GM21526 (cell line): ENCODE data around the gene ATP11B.

Experiments used
- ATAC-seq: cut with Tn5 transposase; IDR thresholded peaks from one replicate; pipeline ENCODE4 v1.9.1; 2021; ENCODE audit warnings: moderate library complexity; ENCODE audit not compliant: unreplicated experiment, low FRiP score

ATP11B gene

GRCh38 chr3:182905623-182906022 is 112.3 kb downstream of the ATP11B start:
- ATAC-seq = no peak

DNA sequence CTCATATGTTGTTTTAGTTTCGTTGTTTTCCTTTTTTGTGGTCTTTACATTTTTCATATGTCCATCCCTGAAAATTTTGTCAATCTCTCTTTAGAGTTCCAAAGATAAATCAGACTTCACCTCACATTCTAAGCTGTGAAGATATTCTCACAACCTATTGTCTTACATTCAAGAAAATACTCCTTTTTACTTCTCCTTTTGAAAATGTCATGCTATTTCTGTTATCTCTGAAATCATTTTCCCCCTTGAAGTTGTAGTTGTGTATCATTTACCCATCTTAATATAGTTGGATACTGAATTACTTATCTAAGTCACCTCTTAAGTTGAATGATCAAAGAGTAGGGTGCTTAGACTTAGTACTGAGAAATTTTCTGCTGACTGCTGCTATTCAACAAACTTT is 112.7 kb downstream of the ATP11B start:
- no peak for ATAC-seq

GRCh38 chr3:182908471-182908870 is 115.2 kb downstream of the ATP11B start:
- ATAC-seq = no peak

DNA sequence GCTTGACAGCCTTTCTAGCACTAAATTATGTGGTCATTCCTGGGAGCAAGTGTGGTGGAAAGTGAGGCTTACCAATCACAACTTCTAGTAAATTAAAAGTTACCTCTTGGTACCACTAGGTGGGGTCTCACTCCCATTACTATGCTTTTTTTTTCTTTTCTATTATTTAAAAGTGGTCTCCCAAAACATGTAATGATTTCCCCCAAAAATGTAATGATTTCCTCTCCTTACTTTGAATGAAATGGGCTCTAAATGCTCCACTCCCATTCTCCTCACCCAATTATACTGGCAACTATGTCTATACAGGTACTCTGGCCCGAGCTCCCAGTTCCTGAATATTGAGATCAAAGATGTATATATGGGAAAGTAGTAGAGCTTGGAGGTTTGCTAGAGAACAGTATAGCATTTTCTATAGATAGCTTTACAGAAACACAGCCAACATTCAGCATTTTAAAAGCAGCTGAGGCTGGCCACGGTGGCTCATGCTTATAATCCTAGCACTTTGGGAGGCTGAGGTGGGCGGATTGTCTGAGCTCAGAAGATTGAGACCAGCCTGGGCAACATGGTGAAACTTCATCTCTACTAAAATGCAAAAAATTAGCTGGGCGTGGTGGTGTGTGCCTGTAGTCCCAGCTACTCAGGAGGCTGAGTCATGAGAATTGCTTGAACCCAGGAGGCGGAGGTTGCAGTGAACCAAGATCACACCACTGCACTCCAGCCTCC is 116.2 kb downstream of the ATP11B start:
- ATAC-seq = no peak

GRCh38 chr3:182910936-182911781 is 117.9 kb downstream of the ATP11B start:
- ATAC-seq = no peak

GRCh38 chr3:182911782-182912111 is 118.4 kb downstream of the ATP11B start:
- no peak for ATAC-seq

- no peak for ATAC-seq
Observed at GRCh38 chr3:182912474-182912873, 119.2 kb downstream of the ATP11B start.

DNA sequence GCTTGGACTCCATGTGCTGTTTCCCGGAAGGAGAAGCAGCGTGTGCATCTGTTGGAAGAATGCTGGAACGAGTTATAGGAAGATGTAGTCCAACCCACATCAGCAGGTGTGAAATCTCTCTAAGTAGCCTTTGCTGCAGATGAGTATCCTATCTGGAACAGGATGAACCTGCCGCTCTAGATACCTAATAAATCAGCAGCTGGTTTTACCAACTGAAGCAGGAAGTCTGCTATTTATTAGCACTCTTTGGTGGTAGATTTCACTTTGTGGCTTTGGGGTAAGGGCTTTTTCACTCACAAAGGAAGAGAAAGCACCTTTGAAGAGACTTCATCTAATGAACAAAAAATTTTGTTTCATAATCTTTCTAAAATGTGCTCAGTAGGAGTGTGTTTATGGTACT is 120.6 kb downstream of the ATP11B start:
- ATAC-seq = peak; percentile 78

DNA sequence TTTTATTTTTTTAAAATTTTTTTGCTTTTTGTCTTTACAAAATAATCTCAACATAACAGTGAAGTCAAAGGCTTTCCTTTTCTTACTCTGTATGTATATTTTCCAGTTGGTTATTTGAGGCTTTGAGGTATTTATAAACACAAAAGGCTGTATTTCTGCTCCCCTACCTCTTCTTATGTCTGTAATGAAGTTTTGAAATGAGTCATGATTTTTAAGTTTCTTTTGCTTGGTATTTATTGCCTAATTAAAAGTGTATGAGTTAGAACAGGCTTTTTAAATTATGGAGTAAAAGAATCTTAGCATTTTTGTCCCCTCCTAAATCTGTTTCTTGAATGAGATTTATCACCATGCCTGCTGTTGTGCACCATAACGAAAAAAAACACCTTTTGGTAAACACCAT is 121.0 kb downstream of the ATP11B start:
- peak; percentile 32 for ATAC-seq

DNA sequence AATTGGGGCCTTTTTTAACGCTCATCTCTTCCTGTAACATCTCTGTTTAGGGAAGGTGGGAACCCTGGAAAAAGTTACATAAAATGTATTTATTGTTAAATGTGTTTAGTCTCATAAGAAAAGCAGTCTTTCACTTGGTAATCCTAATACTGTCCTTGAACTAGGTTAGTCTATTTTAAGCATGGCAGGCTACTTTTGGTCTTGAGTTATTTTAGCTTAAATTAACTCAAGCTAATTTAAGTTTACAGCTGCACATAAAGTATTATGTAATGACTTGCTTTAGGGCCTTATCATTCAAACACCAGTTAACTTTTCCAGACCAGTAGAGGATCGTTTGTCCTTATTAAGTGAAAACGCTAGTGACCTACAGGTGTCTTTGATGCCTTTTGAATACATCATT is 123.8 kb downstream of the ATP11B start:
- ATAC-seq = no peak

GRCh38 chr3:182919866-182920357 is 126.6 kb downstream of the ATP11B start:
- ATAC-seq = no peak

DNA sequence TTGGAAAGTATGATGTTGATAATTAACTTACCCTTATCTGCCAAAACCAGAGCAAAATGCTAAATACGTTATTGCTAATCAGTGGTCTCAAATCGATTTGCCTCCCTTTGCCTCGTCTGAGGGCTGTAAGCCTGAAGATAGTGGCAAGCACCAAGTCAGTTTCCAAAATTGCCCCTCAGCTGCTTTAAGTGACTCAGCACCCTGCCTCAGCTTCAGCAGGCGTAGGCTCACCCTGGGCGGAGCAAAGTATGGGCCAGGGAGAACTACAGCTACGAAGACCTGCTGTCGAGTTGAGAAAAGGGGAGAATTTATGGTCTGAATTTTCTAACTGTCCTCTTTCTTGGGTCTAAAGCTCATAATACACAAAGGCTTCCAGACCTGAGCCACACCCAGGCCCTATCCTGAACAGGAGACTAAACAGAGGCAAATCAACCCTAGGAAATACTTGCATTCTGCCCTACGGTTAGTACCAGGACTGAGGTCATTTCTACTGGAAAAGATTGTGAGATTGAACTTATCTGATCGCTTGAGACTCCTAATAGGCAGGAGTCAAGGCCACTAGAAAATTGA is 127.3 kb downstream of the ATP11B start:
- ATAC-seq = no peak

DNA sequence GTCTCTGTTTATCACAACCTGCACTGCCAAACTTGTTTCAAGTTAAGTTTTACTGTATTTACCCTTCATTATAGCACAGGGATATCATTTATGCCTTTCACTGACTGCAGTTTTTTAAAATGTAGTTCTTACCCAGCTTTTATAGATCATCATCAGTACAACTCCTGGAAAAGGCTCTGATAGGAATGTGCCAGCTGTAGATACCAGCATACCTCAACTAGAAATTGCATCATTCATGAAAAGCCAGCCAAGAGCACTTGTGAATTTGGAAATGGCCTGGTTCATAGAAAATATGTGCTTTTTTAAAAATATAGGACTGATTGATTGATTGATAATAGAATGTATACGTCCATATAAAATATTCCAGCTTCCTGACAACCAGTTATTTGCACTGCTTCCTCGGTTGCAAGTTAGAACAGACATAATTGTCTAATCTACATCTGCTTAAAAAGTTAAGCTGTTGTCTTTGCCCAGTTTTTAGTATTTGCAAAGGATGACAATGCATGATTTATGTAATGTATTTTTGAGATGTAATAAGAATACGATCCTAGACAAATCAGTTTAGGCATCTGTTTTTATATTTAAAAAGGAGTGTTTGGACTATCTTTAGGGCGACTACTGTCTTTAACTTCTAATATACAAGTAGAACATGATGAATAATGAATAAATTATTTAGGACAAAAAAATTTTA is 128.5 kb downstream of the ATP11B start:
- no peak for ATAC-seq

DNA sequence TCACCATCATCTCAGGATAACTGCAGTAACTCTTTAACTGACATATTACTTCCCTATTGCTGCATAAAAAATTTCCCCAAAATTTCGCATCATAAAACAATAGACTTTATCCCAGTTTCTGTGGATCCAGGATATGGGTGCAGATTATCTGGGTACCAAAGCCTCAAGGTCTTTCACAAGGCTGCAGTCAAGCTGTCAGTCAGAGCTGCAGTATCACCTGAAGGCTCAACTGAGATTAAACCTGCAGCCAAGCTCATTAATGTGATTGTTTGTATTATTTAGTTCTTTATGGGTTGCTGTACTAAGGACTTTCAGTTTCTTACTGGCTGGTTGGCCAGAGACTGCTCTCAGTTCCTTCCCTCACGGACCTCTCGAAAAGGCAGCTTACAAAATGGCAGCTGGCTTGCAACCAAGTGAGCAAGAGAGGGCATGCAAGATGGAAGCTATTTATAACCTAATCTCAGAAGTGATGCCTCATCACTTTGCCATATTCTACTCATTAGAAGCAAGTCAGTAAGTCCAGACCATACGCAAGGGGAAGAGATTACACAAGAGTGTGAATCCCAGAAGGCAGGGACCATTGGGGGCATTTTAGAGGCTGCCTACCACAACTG is 132.1 kb downstream of the ATP11B start:
- peak; percentile 87 for ATAC-seq

DNA sequence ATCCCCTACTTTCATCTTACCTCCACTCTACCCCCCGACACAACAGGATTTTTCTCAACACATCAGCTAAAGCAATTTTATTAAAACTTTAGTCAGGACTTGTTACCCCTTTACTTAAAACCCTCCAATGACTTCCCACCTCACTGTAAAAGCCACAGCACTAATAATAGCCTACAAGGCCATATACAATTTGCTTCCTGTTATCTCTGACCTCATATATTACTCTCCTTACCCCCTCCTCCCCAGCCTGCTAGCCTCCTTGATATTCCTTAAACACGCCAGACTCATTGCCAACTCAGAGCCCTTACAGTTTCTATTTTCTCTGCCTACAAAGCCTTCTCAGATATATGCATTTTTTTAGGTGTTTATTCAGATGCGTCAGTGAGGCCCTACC is 132.6 kb downstream of the ATP11B start:
- ATAC-seq = peak; percentile 11

DNA sequence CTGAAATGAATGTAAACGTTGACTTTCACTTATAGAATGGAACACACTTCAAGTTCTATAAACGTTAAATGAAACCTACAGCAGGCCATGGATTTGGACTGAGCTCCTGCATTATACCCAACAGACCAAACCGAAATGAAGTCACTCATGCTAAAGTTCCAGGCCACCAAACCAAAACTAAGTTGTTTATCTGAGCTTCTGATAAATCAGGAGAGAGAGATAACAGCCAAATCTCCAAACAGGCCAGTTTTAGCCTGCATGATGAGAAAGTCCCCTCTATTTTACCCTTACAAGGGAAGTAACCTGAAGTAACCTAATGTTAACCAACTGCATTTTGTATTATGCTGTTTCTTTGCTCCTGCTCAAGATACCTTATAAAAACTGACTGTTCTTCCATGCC is 142.5 kb downstream of the ATP11B start:
- ATAC-seq = no peak

GRCh38 chr3:182936239-182936917 is 143.1 kb downstream of the ATP11B start:
- no peak for ATAC-seq

DNA sequence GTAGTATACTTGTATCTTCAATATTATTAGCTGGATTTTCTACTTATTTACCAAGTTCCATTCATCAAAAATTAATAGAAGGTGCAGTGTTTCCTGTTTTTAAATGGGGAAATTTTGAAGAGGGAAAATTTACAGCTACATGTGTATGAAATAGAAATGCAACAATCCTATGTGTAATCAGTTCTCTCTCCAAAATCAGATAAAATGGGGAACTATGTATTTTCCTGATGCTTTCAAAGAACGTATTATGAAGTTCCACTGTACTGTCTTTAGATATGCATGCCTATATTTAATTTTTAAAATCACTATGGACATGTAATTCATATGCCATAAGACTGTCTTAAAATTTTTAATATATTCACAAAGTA is 143.6 kb downstream of the ATP11B start:
- ATAC-seq = no peak

- ATAC-seq = no peak
Observed at GRCh38 chr3:182937293-182938051, 144.2 kb downstream of the ATP11B start.
